B cell (primary cell): ENCODE data around the gene NSUN6.

Experiments used
- EZH2 ChIP-seq: IDR thresholded peaks from 2 replicates; pipeline ENCODE4 v1.6.1; 2012; ENCODE audit warnings: borderline replicate concordance, low read depth, mild to moderate bottlenecking, moderate library complexity, low read length; ENCODE audit not compliant: insufficient read depth, poor library complexity, severe bottlenecking
- TF ChIP-seq, protein P1 (sequence below): fragments of 200-600 bp; IDR thresholded peaks from one replicate; pipeline ENCODE4 v1.8.0; 2022; ENCODE audit warnings: antibody characterized with exemption, mild to moderate bottlenecking

- no peak for TF ChIP-seq EZH2
- TF ChIP-seq, protein P1, sequence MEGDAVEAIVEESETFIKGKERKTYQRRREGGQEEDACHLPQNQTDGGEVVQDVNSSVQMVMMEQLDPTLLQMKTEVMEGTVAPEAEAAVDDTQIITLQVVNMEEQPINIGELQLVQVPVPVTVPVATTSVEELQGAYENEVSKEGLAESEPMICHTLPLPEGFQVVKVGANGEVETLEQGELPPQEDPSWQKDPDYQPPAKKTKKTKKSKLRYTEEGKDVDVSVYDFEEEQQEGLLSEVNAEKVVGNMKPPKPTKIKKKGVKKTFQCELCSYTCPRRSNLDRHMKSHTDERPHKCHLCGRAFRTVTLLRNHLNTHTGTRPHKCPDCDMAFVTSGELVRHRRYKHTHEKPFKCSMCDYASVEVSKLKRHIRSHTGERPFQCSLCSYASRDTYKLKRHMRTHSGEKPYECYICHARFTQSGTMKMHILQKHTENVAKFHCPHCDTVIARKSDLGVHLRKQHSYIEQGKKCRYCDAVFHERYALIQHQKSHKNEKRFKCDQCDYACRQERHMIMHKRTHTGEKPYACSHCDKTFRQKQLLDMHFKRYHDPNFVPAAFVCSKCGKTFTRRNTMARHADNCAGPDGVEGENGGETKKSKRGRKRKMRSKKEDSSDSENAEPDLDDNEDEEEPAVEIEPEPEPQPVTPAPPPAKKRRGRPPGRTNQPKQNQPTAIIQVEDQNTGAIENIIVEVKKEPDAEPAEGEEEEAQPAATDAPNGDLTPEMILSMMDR = no peak
Measured at GRCh38 chr10:18554479-18554878, 96.9 kb downstream of the NSUN6 start.
